LoVo (cell line): ENCODE data around the gene NOS3.

Experiments
- DNase-seq: peaks from one replicate; pipeline ENCODE4 v3.0.0-alpha.2; 2016; ENCODE audit warnings: low spot score

The NOS3 gene

GRCh38 chr7:150964593-150965111 lies 26.2 kb upstream of the NOS3 start:
- DNase-seq, result no peak

GRCh38 chr7:150965273-150965830 lies 25.5 kb upstream of the NOS3 start:
- no peak for DNase-seq

GRCh38 chr7:150966002-150966401 lies 24.8 kb upstream of the NOS3 start:
- no peak for DNase-seq

- DNase-seq, result no peak
Observed at GRCh38 chr7:150967349-150967748, 23.5 kb upstream of the NOS3 start.

GRCh38 chr7:150968056-150968733 lies 22.6 kb upstream of the NOS3 start:
- no peak for DNase-seq

- no peak for DNase-seq
Observed at GRCh38 chr7:150968734-150969372, 22.0 kb upstream of the NOS3 start.

GRCh38 chr7:150969475-150969874 lies 21.3 kb upstream of the NOS3 start:
- DNase-seq, result no peak

GRCh38 chr7:150970424-150970823 lies 20.4 kb upstream of the NOS3 start:
- no peak for DNase-seq

GRCh38 chr7:150971242-150972022 lies 19.4 kb upstream of the NOS3 start:
- DNase-seq, result no peak

GRCh38 chr7:150972023-150972468 lies 18.8 kb upstream of the NOS3 start:
- no peak for DNase-seq

GRCh38 chr7:150972741-150973140 lies 18.1 kb upstream of the NOS3 start:
- DNase-seq, result no peak

GRCh38 chr7:150973571-150974451 lies 17.0 kb upstream of the NOS3 start:
- no peak for DNase-seq

GRCh38 chr7:150974468-150975391 lies 16.1 kb upstream of the NOS3 start:
- peak; percentile 69 for DNase-seq

- no peak for DNase-seq
Observed at GRCh38 chr7:150975536-150976319, 15.1 kb upstream of the NOS3 start.

- no peak for DNase-seq
Observed at GRCh38 chr7:150976529-150977381, 14.1 kb upstream of the NOS3 start.

GRCh38 chr7:150977382-150978125 lies 13.3 kb upstream of the NOS3 start:
- no peak for DNase-seq

GRCh38 chr7:150978126-150978789 lies 12.6 kb upstream of the NOS3 start, which contains the start of gene KCNH2:
TSS of gene KCNH2 (minus strand) at chr7:150978321. CDS start at chr7:150977913, 408 bp downstream.
- peak; percentile 46 for DNase-seq
